PC-9 (cell line): ENCODE data around the gene GATD1. TPM values are rescaled to one million over a fixed set of nuclear protein-coding genes. Genes with fewer than 3 reads are reported as not detected.

Experiments used
- BruUV-seq: library from RNA; stranded (reverse); fragments of 400-500 nt; replicated peaks from 2 replicates; lab custom pipeline; 2021; lab: Mats Ljungman, UMichigan
- CTCF ChIA-PET: fragments of 300-600 bp; sonication (Branson Sonifier 250); formaldehyde crosslinking; loops from one replicate; lab custom pipeline; 2022; ENCODE audit warnings: antibody characterized with exemption; lab: Charles Lee
- POLR2A ChIA-PET: fragments of 300-600 bp; sonication (Branson Sonifier 250); formaldehyde crosslinking; loops from one replicate; lab custom pipeline; 2022; ENCODE audit warnings: antibody characterized with exemption; ENCODE audit not compliant: unreplicated experiment; lab: Charles Lee
- DNase-seq, 2 experiments: peaks; one replicate each; pipeline versions ENCODE4 v3.0.0 to v3.0.0-alpha.2; 2015 to 2022; ENCODE audit warnings: mixed read lengths in 1 of 2
- H2AFZ ChIP-seq: fragments of 200-600 bp; sonication (generic); 2 replicates; pipeline ENCODE4 v1.8.1; 2017; ENCODE audit warnings: antibody characterized with exemption
- H3F3A ChIP-seq: fragments of 200-600 bp; sonication (generic); 2 replicates; pipeline ENCODE4 v1.8.1; 2017; ENCODE audit warnings: antibody characterized with exemption, mild to moderate bottlenecking, low read depth; ENCODE audit not compliant: insufficient read depth
- H3K27ac ChIP-seq: fragments of 200-600 bp; sonication (generic); 2 replicates; pipeline ENCODE4 v1.6.1; 2016; ENCODE audit warnings: mixed run types
- H3K27me3 ChIP-seq: fragments of 200-600 bp; sonication (generic); 2 replicates; pipeline ENCODE4 v1.6.1; 2016; ENCODE audit warnings: low read depth, mixed run types; ENCODE audit not compliant: insufficient read depth
- H3K36me3 ChIP-seq: fragments of 200-600 bp; sonication (generic); 2 replicates; pipeline ENCODE4 v1.6.1; 2016; ENCODE audit warnings: low read depth, mixed run types
- H3K4me1 ChIP-seq: fragments of 200-600 bp; sonication (generic); replicated peaks from 2 replicates; pipeline ENCODE4 v1.6.1; 2016; ENCODE audit warnings: mixed run types; ENCODE audit not compliant: insufficient read depth
- H3K4me2 ChIP-seq: fragments of 200-600 bp; sonication (generic); 2 replicates; pipeline ENCODE4 v1.6.1; 2017; ENCODE audit warnings: mixed run types
- H3K4me3 ChIP-seq: fragments of 200-600 bp; sonication (generic); 2 replicates; pipeline ENCODE4 v1.6.1; 2016; ENCODE audit warnings: mixed run types
- H3K79me2 ChIP-seq: fragments of 200-600 bp; sonication (generic); 2 replicates; pipeline ENCODE4 v1.6.1; 2017; ENCODE audit warnings: low read depth, mixed run types
- H3K9me2 ChIP-seq: fragments of 200-600 bp; sonication (generic); 2 replicates; pipeline ENCODE4 v1.8.1; 2017; ENCODE audit warnings: mild to moderate bottlenecking; ENCODE audit not compliant: insufficient read depth
- H3K9me3 ChIP-seq: fragments of 200-600 bp; sonication (generic); 2 replicates; pipeline ENCODE4 v1.8.1; 2016; ENCODE audit warnings: low read depth; ENCODE audit not compliant: insufficient read depth
- H4K20me1 ChIP-seq: fragments of 200-600 bp; sonication (generic); 2 replicates; pipeline ENCODE4 v1.8.1; 2017; ENCODE audit not compliant: insufficient read depth
- EZH2 ChIP-seq: fragments of 200-600 bp; sonication (generic); IDR thresholded peaks from 2 replicates; pipeline ENCODE4 v1.8.0; 2017; ENCODE audit warnings: antibody characterized with exemption, low read depth
- intact Hi-C: fragments of 100-400 bp; cut with micrococcal nuclease; formaldehyde crosslinking; loops from one replicate; pipeline ENCODE4 v1.10.0; 2022; ENCODE audit not compliant: unreplicated experiment
- total RNA-seq: library from RNA; stranded (reverse); gene quantifications from 2 replicates; pipeline ENCODE4 v1.2.3, GENCODE V29; 2021
- TF ChIP-seq, protein P1 (sequence below): fragments of 200-600 bp; sonication (generic); conservative IDR thresholded peaks from 2 replicates; pipeline ENCODE4 v1.6.1; 2017; ENCODE audit warnings: mixed run types, antibody characterized with exemption, mild to moderate bottlenecking, moderate library complexity

GATD1 gene
- total RNA-seq, 1 experiment from 2014 or later: 52.7 TPM

DNA sequence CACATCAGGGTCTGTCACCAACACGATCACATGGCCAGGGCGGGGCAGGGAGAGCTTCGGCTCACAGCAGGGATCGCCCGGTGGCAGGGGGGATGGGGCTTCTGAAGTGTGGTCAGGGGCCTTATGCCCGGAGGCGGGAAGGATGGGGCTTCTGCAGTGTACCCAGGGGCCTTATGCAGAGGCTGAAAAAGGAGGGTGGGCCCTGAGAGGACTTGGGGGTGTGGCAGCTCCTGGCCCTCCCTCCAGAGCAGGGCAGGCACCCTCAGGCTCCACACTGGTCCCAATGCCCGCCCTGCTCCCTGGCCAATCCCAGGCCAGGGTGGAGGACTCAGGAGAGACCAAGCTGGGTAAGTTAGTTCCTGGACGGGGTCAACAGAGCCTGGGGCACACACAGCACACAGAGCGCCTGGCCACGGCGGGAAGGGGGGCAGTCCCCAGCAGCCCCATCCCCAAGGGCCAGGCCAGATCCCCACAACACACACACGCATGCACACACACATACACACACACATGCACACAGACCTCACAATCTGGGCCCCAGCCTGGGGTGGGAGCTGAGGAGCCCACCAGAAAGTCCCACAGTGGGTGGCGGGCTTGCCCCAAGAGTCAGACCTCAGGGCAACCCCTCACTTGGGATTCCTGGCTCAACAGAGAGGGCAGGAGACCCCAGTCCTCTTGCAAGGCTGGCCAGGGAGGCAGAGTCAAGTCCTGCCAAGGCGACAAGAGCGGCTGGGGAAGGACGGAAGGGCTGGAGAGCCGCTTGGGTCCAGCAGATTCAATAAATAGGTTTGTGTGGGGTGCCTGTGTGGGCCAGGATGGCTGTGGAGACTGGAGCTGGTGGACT, 13.7 kb upstream of the GATD1 start:
- intact Hi-C loops: no loop called here
- ChIA-PET CTCF (no interaction called here), POLR2A (interaction anchor here (0.5 kb wide), 1 partner anchor 9 kb away, joined by 16 read pairs; no protein-coding TSS in a partner anchor)
- DNase-seq: peak in 1 of 2 experiments; percentile 37
- no peak overlapping the region for H2AFZ ChIP-seq
- H3K4me1 ChIP-seq: no peaks in the 10 kb centered on the region
- TSS peak; percentile 18 for BruUV-seq
- no peaks in the 10 kb centered on the region for H4K20me1 ChIP-seq
- no peak overlapping the region for H3K27ac ChIP-seq
- TF ChIP-seq, protein P1, sequence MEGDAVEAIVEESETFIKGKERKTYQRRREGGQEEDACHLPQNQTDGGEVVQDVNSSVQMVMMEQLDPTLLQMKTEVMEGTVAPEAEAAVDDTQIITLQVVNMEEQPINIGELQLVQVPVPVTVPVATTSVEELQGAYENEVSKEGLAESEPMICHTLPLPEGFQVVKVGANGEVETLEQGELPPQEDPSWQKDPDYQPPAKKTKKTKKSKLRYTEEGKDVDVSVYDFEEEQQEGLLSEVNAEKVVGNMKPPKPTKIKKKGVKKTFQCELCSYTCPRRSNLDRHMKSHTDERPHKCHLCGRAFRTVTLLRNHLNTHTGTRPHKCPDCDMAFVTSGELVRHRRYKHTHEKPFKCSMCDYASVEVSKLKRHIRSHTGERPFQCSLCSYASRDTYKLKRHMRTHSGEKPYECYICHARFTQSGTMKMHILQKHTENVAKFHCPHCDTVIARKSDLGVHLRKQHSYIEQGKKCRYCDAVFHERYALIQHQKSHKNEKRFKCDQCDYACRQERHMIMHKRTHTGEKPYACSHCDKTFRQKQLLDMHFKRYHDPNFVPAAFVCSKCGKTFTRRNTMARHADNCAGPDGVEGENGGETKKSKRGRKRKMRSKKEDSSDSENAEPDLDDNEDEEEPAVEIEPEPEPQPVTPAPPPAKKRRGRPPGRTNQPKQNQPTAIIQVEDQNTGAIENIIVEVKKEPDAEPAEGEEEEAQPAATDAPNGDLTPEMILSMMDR: no peak
- no peak for TF ChIP-seq EZH2
- H3K36me3 ChIP-seq: no peaks in the 10 kb centered on the region
- no peaks in the 10 kb centered on the region for H3K9me3 ChIP-seq
- no peaks in the 10 kb centered on the region for H3K79me2 ChIP-seq
- H3K27me3 ChIP-seq: no peaks in the 10 kb centered on the region
- H3K4me3 ChIP-seq: no peak overlapping the region
- H3K9me2 ChIP-seq: no peaks in the 10 kb centered on the region
- no peak overlapping the region for H3K4me2 ChIP-seq
- H3F3A ChIP-seq: peaks cover 5% of the 10 kb centered on the region; the same call in 1 of the 2 replicates

GRCh38 chr11:789943-790342, 12.7 kb upstream of the GATD1 start, which contains the start of gene CEND1:
Gene CEND1 (minus strand): TSS chr11:790090. CDS start chr11:788576, 1,514 bp downstream.
- H2AFZ ChIP-seq: no peak within 1 kb of the TSS
- no peaks in the 10 kb centered on the region for H3K36me3 ChIP-seq
- no peak for DNase-seq
- TF ChIP-seq, protein P1: no peak
- TF ChIP-seq EZH2: no peak
- H3K4me2 ChIP-seq: no peak within 1 kb of the TSS
- H3K4me1 ChIP-seq: no peaks in the 10 kb centered on the region
- no peaks in the 10 kb centered on the region for H3K9me3 ChIP-seq
- intact Hi-C loops: no loop called here
- H3K4me3 ChIP-seq: no peak within 1 kb of the TSS
- H3K27me3 ChIP-seq: no peaks in the 10 kb centered on the region
- H3K79me2 ChIP-seq: no peaks in the 10 kb centered on the region
- H3K9me2 ChIP-seq: no peaks in the 10 kb centered on the region
- H3K27ac ChIP-seq: no peak within 1 kb of the TSS
- no TSS peak for BruUV-seq
- ChIA-PET CTCF (no interaction called here), POLR2A (interaction anchor here (0.5 to 0.6 kb wide), 2 partner anchors 8 to 13 kb away, joined by 5 to 16 read pairs; partner anchors contain the start of gene GATD1)
- H4K20me1 ChIP-seq: no peaks in the 10 kb centered on the region
- peaks cover 5% of the 10 kb centered on the region; the same call in 1 of the 2 replicates for H3F3A ChIP-seq

DNA sequence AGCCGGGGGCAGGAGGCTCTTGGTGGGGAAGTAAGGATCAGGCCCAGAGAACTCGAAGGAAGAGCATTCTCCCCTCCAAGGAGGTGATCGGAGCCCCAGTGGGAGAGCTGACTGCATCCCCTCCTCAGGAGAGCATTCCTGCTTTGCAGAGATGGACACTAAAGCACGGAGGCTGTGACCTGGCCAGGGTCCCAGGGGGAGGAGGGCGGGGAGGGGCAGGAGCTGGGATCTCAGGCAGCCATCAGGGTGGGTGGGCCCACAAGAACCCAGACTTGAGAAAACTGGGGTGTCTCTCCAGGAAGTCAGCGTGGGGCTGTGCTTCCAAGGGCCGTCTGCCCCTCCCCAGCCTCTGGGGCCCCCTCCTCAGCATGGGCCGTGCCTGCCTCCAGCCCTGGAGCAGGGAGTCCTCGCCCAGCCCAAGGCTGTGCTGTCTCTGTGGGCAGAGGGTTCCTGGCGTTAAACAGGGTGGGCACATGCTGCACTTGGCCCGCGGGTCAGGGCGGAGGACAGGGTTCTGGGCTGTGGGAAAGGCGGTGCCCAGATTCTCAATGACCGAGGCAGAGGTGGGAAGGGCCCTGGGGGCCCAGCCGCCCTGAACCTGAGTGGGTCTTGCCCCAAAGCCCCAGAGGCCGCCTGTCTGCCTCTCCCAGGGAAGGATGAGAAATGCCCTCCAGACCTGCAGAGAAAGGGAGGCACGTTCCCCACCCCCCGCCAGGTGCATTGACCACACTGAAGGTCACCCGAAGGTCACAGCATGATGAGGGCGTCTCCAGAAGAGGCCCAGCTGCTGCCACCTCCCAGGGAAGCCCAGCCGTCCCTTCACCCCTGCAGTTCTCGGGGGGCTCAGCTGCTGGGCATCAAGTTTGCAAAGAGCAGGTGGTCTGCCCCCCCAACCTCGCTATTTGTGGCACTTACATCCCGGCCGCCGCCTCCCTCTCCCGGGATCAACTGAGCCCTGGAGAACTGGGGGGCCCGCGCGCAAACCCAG, 12.0 kb upstream of the GATD1 start:
- H3K4me3 ChIP-seq: no peak overlapping the region
- no peak for DNase-seq
- no peak overlapping the region for H3K4me2 ChIP-seq
- intact Hi-C loops: no loop called here
- TF ChIP-seq, protein P1: no peak
- TF ChIP-seq EZH2: no peak
- peaks cover 5% of the 10 kb centered on the region; the same call in 1 of the 2 replicates for H3F3A ChIP-seq
- H3K36me3 ChIP-seq: no peaks in the 10 kb centered on the region
- no peaks in the 10 kb centered on the region for H4K20me1 ChIP-seq
- no peak overlapping the region for H2AFZ ChIP-seq
- no peaks in the 10 kb centered on the region for H3K27me3 ChIP-seq
- no peaks in the 10 kb centered on the region for H3K9me2 ChIP-seq
- ChIA-PET CTCF (no interaction called here), POLR2A (no interaction called here)
- H3K4me1 ChIP-seq: no peaks in the 10 kb centered on the region
- no peaks in the 10 kb centered on the region for H3K79me2 ChIP-seq
- no peak overlapping the region for H3K27ac ChIP-seq
- no peaks in the 10 kb centered on the region for H3K9me3 ChIP-seq
- no TSS peak for BruUV-seq
